ENCODE results near the gene NPR2.

Gene NPR2

DNA sequence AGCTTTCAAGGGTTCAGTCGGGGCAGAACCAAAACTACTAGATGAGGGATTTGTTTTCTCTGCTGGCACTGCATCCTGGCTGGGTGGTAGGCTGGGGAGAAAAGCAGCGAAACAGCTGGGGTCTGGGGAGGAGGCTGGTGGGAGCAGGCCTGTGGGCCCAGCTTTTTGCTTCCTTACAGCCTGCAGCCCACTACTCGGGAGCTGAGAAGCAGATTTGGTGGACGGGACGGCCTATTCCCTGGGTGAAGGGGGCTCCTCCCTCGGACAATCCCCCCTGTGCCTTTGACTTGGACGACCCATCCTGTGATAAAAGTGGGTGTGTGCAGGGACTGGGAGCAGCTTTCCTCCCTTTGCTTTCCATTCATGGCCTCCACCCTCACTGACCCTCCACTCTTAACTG is 9.1 kb downstream of the NPR2 start:
- DNase-seq (ENCODE audit: low read depth) = no peak

DNA sequence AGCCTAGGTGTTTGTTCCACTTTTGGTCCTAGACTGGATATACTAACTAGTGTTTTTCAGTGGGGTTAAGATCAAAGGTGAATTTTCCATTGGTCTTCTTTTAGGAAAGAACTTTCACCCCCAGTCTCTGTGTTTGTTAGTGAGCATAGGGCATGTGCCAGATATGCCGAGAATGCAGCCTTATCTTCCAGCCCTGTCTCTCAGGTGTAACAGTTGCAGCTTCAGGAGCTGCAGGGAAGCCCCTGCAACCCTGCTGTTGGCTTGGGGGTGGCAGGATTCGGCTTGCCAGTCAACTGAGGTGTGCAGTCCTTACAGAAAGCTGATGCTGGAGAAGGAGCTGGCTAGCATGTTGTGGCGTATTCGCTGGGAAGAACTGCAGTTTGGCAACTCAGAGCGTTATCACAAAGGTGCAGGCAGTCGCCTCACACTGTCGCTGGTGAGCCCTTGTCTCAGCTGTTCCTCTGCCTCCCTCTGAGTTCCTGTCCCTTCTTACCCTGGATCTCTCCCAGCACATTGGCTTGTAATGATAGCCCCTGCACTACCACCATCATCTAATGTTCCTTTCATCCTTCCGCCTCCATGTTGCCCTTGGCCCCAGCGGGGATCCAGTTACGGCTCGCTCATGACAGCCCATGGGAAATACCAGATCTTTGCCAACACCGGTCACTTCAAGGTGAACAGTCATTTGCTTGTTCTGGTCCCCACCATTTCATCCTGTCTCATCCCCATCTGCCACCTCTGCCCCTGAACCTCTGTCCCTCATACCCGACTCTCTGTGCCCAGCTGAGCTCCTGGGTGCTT is 10.1 kb downstream of the NPR2 start:
- DNase-seq (ENCODE audit: low read depth) = no peak

DNA sequence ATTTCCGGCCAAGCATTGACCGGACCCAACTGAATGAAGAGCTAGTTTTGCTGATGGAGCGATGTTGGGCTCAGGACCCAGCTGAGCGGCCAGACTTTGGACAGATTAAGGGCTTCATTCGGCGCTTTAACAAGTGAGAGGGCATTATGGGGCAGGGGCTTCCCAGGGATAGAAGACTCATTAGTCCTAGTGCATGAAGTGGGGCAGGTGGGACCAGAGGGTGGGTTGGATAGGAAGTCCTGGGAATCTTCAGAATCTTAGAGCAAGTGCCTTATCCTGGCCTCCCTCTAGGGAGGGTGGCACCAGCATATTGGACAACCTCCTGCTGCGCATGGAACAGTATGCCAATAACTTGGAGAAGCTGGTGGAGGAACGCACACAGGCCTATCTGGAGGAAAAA is 14.7 kb downstream of the NPR2 start:
- DNase-seq (ENCODE audit: low read depth) = no peak

- no peak for DNase-seq (ENCODE audit: low read depth)
These were observed 17.0 kb downstream of the NPR2 start for GRCh38 chr9:35808433-35808832.

DNA sequence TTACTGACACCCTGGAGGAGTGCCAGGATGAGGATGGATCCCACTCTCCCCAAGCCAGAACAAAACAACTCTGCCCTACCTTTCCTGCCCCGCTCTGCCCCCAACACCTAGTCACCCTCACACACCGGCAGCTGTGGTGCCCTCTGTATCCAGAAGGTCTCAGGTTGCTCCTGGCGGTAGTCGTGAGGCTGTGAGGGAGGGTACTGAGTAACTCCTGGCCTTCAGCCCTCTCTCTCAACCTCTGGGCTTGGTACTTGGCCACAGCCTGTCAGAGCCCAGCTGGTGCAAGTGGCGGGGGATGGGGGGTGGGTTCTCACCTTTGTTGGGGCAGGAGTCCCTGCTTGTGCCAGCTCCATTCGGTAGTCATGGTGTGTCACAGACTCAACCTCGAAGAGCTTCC is 18.7 kb downstream of the NPR2 start:
- no peak for DNase-seq (ENCODE audit: low read depth)

DNA sequence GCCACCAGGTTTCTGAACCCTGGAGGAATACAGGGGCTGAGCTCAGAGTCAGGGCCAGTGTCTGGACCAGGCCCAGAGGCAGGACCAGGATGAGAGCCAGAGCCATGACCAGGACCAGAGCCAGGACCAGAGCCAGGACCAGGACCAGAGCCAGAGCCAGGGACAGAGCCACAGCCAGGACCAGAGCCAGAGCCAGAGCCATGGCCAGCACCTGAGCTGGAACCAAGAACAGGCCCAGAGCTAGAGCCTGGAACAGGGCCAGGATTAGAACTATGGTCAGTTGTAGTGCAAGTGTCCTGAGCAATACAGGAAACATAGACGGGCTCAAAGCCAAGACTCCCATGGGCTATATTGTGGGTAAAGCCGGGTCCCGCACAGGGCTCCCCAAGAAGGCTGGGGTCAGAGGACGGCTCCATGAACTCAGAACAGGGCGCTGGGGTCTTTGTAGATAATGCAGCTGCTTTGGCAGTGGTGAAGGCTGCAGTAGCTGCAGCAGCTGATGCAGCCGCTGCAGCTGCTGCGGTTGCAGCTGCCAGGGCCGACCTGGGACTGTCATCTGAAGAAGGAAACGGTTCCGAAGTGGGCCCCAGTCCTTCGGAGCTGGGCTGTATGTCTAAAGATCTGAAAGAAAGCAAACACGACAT is 20.1 kb downstream of the NPR2 start:
- no peak for DNase-seq (ENCODE audit: low read depth)

DNA sequence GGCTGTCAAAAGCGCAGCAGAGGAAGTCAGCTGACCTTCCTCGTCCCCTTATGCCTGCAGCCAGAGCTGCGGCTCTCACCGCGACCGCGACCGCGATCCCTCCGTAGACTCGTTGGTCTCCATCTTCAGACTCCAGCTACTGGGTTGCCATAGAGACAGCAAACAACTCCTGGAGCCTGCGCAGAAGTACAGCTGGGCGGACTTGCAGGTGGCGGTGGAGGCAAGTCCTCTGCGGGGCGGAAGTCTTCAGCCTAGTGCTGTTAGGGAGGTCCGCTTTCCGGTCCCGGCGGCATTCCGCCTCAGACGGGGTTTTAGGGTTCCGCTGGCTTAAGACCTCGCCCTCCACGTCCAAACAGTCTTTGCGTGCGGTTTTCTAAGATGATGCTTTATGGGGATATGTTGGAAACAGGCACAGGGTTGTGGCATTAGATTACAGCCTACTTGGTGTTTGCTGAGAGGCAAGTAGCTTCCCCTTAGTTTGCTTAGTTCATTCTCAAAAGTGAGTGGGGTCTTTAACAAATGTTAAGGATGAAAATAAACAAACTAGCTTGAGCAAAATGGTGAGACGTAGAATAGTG is 20.7 kb downstream of the NPR2 start, which contains the start of gene SPAG8:
TSS of gene SPAG8 (minus strand) at position 238 of the 578 bp plus-strand sequence. CDS start at position 123, 115 bp downstream.
- peak; percentile 94 for DNase-seq (ENCODE audit: low read depth)

DNA sequence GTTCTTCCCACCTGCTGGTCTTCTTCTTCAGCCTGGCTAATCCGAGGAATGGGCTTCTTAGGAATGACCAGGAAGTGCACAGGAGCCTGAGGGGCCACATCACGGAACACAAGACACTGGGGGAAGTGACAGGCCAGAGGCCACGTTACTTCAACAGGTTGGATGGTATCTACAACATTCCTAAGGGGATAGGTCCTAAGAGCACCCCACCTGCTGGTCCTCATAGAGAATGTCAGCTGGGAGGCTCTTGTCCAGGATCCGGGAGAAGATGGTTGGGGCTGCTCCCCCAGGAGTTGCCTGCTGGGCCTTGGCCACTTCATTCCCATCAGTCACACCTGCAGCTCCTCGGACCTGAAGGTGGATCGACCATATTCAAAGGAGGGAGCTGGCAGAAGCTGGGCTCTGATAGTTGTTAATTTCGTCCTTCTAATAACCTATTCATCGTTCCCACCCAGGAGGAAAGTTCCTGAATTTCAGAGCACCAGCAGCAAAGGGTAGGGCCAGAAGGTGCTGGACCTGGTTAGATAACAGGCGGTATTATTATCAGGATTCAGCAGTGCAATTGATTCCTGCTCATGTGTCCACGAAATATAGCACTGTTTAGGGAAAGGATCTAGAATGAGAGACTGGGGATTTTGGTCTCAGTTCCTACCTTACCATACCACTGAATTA is 22.2 kb downstream of the NPR2 start:
- no peak for DNase-seq (ENCODE audit: low read depth)

GRCh38 chr9:35814106-35814840 is 22.9 kb downstream of the NPR2 start:
- peak; percentile 21 for DNase-seq (ENCODE audit: low read depth)

- peak; percentile 95 for DNase-seq (ENCODE audit: low read depth)
These were observed 23.6 kb downstream of the NPR2 start, which contains the start of gene HINT2 for GRCh38 chr9:35814841-35815543. Gene HINT2, minus strand, starts transcription at chr9:35815042. Its CDS starts 63 bp downstream, at chr9:35814979.

- DNase-seq (ENCODE audit: low read depth) = no peak
These were observed 25.3 kb downstream of the NPR2 start for GRCh38 chr9:35816708-35817107.

GRCh38 chr9:35818341-35818740 is 26.9 kb downstream of the NPR2 start:
- DNase-seq (ENCODE audit: low read depth) = no peak

- no peak for DNase-seq (ENCODE audit: low read depth)
These were observed 28.7 kb downstream of the NPR2 start for GRCh38 chr9:35820076-35820475.

DNA sequence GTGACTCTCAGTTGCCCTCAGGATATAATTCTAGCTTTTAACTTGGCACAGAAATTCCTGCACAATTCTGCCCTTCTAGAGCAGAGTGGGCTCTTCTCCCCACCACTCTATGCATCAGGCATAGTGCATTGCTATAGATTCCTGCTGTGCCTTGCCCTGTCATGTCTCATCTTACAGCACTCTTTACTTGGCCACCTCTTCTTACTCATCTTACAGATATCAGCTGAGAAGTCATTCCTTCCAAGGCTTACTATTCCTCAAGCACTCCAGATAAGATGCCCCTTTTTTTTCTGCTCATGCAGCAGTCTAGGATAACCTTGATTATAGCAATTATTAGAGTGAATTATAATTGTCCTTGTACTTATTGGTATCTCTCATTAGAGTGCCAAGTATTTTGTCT is 31.5 kb downstream of the NPR2 start:
- no peak for DNase-seq (ENCODE audit: low read depth)

DNA sequence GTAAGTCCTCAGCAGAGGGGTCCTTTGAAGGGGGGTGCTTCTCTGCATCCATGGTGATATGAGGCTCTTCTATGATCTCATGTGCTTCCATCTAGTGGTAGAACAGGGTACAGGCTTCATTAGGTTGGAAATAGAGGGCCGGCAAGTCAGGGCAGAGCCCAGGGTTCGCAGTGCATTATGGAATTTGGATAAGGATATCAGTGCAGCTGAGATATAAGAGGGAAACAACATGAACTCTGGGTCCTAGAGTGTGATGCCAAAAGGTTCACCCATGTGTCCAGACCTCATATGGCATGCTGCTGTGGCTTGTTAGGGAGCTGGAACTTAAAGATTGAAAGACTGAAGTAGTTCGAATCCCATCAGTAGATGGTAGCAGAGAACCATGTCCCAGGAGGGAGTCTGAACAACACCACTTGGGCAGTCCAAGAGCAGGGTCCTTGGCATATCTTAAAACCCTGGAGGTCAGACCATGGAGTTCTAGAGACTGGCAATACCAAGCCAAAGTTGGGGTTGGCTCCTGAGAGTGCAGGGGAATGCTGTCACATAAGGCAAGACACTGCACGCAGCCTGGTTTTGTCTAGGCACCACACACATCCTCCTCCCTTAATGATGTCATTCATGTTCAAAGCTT is 34.8 kb downstream of the NPR2 start:
- no peak for DNase-seq (ENCODE audit: low read depth)

GRCh38 chr9:35827486-35827885 is 36.1 kb downstream of the NPR2 start:
- DNase-seq (ENCODE audit: low read depth) = no peak

DNA sequence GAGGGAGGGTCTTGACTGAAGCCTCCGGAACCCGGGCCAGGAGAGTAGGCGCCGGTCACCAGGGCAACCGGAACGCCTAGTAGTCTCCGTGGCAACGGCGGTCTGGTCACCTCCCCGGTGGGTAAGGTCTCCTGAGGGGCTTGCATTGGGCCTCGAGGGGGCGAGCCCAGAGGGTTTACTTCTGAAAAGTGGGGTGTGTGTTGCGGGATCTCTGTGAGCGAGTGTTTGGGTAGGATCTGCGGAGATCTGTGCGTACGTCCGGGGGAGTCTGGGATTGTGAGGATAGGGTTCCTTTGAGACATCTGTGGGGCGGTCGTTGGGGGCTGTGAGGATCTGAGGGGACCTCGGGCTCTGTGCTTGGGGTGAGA is 37.3 kb downstream of the NPR2 start, which contains the start of gene FAM221B:
TSS of gene FAM221B (minus strand) at position 17 of the 368 bp plus-strand sequence. CDS start 2,571 bp downstream, outside the sequence.
- DNase-seq (ENCODE audit: low read depth) = no peak

GRCh38 chr9:35829084-35829763 is 37.8 kb downstream of the NPR2 start, which contains the start of gene TMEM8B:
Gene TMEM8B, plus strand, starts transcription at chr9:35829228. Its CDS starts 220 bp downstream, at chr9:35829448.
- peak; percentile 93 for DNase-seq (ENCODE audit: low read depth)

GRCh38 chr9:35829764-35830096 is 38.3 kb downstream of the NPR2 start:
- DNase-seq (ENCODE audit: low read depth) = no peak

DNA sequence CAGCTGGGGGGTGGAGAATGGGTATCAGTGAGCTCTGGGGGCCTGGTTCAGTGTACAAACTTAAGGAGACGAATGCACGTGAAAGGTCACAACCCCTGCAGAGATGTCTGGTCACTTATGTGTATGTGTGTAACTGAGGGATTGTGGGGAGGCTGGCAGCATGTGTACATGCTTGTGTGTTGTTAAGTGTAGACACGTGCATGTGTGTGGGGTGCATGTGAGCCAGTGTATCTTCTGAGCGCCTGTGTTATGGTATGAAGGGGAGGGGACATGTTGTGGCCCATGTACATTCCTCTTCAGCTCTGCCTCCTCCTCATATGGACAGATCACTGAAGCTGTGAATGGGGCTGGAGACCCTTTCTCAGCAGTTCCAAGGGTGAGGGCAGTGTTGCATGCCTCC is 39.6 kb downstream of the NPR2 start:
- DNase-seq (ENCODE audit: low read depth) = no peak

Measured in stimulated activated CD8-positive, alpha-beta memory T cell treated with anti-CD3 and anti-CD28 coated beads, Interleukin-4, amount 100 ng/mL, for 24 hours (primary cell).